Parathyroid adenoma (tissue), 2 donors: ENCODE results near the gene GULP1.

ENCODE experiments used
- H2AFZ ChIP-seq: fragments of 300-600 bp; sonication (generic); one replicate; pipeline ENCODE4 v1.7.0; 2017; ENCODE audit warnings: antibody characterized with exemption, mild to moderate bottlenecking
- H3K27ac ChIP-seq: fragments of 300-600 bp; sonication (generic); one replicate; pipeline ENCODE4 v1.7.0; 2017
- H3K27me3 ChIP-seq: fragments of 300-600 bp; sonication (generic); one replicate; pipeline ENCODE4 v1.7.0; 2017; ENCODE audit warnings: low read length; ENCODE audit not compliant: control insufficient read depth, insufficient read depth
- H3K36me3 ChIP-seq: fragments of 300-600 bp; sonication (generic); one replicate; pipeline ENCODE4 v1.7.0; 2017; ENCODE audit warnings: low read length; ENCODE audit not compliant: control insufficient read depth, insufficient read depth
- H3K4me1 ChIP-seq: fragments of 300-600 bp; sonication (generic); one replicate; pipeline ENCODE4 v1.7.0; 2017; ENCODE audit warnings: control low read depth
- H3K4me2 ChIP-seq: fragments of 300-600 bp; sonication (generic); one replicate; pipeline ENCODE4 v1.7.0; 2017; ENCODE audit warnings: low read length
- H3K4me3 ChIP-seq: fragments of 300-600 bp; sonication (generic); one replicate; pipeline ENCODE4 v1.7.0; 2017; ENCODE audit warnings: low read depth, low read length
- H3K79me2 ChIP-seq: fragments of 300-600 bp; sonication (generic); one replicate; pipeline ENCODE4 v1.7.0; 2017; ENCODE audit warnings: control low read depth
- H3K9ac ChIP-seq: fragments of 300-600 bp; sonication (generic); one replicate; pipeline ENCODE4 v1.7.0; 2017; ENCODE audit warnings: mild to moderate bottlenecking
- H3K9me3 ChIP-seq: fragments of 300-600 bp; sonication (generic); one replicate; pipeline ENCODE4 v1.7.0; 2017; ENCODE audit warnings: low read length; ENCODE audit not compliant: control insufficient read depth
- CTCF ChIP-seq: fragments of 300-600 bp; sonication (generic); IDR thresholded peaks from one replicate; pipeline ENCODE4 v1.7.0; 2017; ENCODE audit warnings: antibody characterized with exemption, mild to moderate bottlenecking
- donor health status: primary hyperparathyroidism.

GULP1 gene

GRCh38 chr2:188607501-188607900, 315.8 kb downstream of the GULP1 start:
- H2AFZ ChIP-seq: no peak overlapping the region
- H3K4me1 ChIP-seq: no peaks in the 10 kb centered on the region
- H3K27ac ChIP-seq: no peak overlapping the region
- no peaks in the 10 kb centered on the region for H3K79me2 ChIP-seq
- no peaks in the 10 kb centered on the region for H3K9me3 ChIP-seq
- H3K4me2 ChIP-seq: no peak overlapping the region
- no peaks in the 10 kb centered on the region for H3K27me3 ChIP-seq
- no peak overlapping the region for H3K9ac ChIP-seq
- H3K4me3 ChIP-seq: no peak overlapping the region
- no peaks in the 10 kb centered on the region for H3K36me3 ChIP-seq
- no peak for TF ChIP-seq CTCF

- H3K36me3 ChIP-seq: no peaks in the 10 kb centered on the region
- H3K4me1 ChIP-seq: no peaks in the 10 kb centered on the region
- TF ChIP-seq CTCF: no peak
- H3K79me2 ChIP-seq: no peaks in the 10 kb centered on the region
- H3K4me3 ChIP-seq: no peak overlapping the region
- H3K27me3 ChIP-seq: no peaks in the 10 kb centered on the region
- no peak overlapping the region for H3K4me2 ChIP-seq
- no peak overlapping the region for H3K9ac ChIP-seq
- H3K9me3 ChIP-seq: no peaks in the 10 kb centered on the region
- H3K27ac ChIP-seq: no peak overlapping the region
- no peak overlapping the region for H2AFZ ChIP-seq
Measured at GRCh38 chr2:188609321-188610049, 317.8 kb downstream of the GULP1 start.

GRCh38 chr2:188610050-188610444, 318.4 kb downstream of the GULP1 start:
- no peaks in the 10 kb centered on the region for H3K9me3 ChIP-seq
- no peak for TF ChIP-seq CTCF
- no peak overlapping the region for H3K4me3 ChIP-seq
- H2AFZ ChIP-seq: no peak overlapping the region
- H3K36me3 ChIP-seq: no peaks in the 10 kb centered on the region
- H3K9ac ChIP-seq: no peak overlapping the region
- no peak overlapping the region for H3K27ac ChIP-seq
- no peaks in the 10 kb centered on the region for H3K4me1 ChIP-seq
- no peaks in the 10 kb centered on the region for H3K79me2 ChIP-seq
- H3K4me2 ChIP-seq: no peak overlapping the region
- H3K27me3 ChIP-seq: no peaks in the 10 kb centered on the region

- H3K79me2 ChIP-seq: no peaks in the 10 kb centered on the region
- H3K4me1 ChIP-seq: no peaks in the 10 kb centered on the region
- no peak overlapping the region for H3K9ac ChIP-seq
- H3K36me3 ChIP-seq: no peaks in the 10 kb centered on the region
- H3K27me3 ChIP-seq: no peaks in the 10 kb centered on the region
- TF ChIP-seq CTCF: no peak
- no peaks in the 10 kb centered on the region for H3K9me3 ChIP-seq
- H3K4me3 ChIP-seq: no peak overlapping the region
- H2AFZ ChIP-seq: no peak overlapping the region
- H3K27ac ChIP-seq: no peak overlapping the region
- no peak overlapping the region for H3K4me2 ChIP-seq
Measured at GRCh38 chr2:188610827-188611226, 319.2 kb downstream of the GULP1 start.

- Histone ChIP-seq H3K4me3 (no peak overlapping the region), H3K9me3 (no peaks in the 10 kb centered on the region), H3K27ac (no peak overlapping the region), H3K27me3 (no peaks in the 10 kb centered on the region), H2AFZ (no peak overlapping the region), H3K9ac (no peak overlapping the region), H3K79me2 (no peaks in the 10 kb centered on the region), H3K36me3 (no peaks in the 10 kb centered on the region), H3K4me1 (no peaks in the 10 kb centered on the region), H3K4me2 (no peak overlapping the region)
- no peak for TF ChIP-seq CTCF
Measured at GRCh38 chr2:188619146-188619545, 327.5 kb downstream of the GULP1 start.
